UCSD-AML1 (cell line): ENCODE data around the gene LRRC61.

Source experiments
- DNase-seq: peaks from one replicate; lab custom pipeline; 2025; ENCODE audit not compliant: unreplicated experiment; lab: John Stamatoyannopoulos, UW

LRRC61 gene

GRCh38 chr7:150329331-150330120 lies 6.4 kb downstream of the LRRC61 start:
- no peak for DNase-seq

DNA sequence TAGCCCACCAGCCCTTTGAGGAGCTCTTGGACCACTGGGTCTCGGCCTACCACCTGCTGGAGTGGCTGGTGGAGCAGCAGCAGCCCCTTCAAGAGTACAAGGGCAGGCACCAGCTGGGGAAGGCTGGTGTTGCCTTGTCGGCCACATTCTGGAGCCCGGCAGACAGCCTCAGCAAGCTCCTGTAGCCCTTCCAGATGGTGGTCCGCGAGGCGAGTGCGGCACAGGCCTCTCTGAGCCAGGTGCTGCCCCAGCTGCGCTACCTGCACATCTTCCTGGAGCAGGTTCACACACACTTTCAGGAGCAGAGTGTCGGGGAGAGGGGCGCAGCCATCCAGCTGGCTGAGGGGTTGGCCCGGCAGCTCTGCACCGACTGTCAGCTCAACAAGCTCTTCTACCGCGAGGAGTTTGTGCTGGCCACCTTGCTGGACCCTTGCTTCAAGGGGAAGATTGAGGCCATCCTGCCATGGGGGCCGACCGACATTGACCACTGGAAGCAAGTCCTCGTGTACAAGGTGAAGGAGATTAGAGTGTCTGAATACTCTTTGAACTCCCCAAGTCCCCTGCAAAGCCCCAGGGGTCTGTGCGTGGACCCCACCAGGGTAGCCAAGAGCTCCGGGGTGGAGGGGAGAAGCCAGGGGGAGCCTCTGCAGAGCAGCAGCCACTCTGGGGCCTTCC lies 7.2 kb downstream of the LRRC61 start:
- no peak for DNase-seq

DNA sequence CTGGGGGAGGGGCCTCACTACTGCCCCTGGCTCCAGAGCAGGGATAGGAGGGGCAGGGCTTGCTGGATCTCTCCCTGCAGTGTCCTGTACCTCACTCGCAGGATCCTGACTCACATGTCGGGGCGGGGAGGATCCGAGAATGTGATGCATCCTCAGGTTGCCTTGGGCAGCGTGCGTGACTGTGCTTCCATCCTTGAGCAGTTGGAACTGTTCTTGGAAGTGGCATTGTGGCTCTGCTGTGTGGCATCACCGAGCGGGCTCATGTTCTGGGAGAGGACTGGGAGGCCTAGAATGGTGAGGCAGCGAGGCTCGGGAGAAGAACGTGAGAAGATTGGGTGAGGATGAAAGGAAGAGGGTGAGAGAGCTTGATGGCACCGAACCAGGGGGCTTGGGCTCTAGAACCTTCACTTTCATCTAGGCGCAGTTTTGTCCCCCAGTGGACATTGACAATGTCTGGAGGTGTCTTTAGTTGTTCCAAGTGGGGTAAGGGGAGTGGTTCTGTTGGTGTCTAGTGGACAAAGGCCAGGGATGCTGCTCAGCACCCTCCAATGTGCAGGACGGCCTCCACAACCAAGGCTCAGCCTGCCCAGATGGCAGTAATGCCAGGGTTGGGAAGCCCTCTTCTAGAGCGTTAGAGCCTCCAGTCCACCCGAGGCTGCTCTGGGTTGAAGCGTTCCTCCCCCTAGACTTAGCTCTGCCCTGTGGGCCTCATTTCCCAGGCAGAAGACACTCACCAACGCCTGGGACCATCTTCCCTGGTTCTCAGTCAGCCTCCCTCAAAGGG lies 9.9 kb downstream of the LRRC61 start:
- no peak for DNase-seq

DNA sequence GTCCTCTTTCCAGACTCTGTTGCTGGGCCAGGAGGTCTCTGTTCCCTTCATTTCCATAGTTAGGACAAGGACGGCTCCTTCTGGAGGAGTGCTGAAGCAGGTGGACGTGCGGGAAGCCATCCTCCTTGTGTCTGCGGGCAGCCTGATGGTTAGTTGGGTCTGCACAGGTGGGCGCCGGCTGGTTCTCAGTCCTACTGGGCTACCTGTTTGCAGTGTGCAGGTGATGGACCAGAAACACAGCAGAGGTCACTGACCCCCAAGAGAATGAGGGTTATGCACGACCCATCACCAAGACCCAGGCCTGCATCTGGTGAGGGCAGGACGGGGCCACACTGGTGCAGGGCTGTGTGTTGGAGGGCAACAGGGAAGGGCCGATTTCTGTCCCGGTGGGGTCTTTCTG lies 10.5 kb downstream of the LRRC61 start:
- no peak for DNase-seq

GRCh38 chr7:150334108-150334507 lies 11.0 kb downstream of the LRRC61 start:
- no peak for DNase-seq

DNA sequence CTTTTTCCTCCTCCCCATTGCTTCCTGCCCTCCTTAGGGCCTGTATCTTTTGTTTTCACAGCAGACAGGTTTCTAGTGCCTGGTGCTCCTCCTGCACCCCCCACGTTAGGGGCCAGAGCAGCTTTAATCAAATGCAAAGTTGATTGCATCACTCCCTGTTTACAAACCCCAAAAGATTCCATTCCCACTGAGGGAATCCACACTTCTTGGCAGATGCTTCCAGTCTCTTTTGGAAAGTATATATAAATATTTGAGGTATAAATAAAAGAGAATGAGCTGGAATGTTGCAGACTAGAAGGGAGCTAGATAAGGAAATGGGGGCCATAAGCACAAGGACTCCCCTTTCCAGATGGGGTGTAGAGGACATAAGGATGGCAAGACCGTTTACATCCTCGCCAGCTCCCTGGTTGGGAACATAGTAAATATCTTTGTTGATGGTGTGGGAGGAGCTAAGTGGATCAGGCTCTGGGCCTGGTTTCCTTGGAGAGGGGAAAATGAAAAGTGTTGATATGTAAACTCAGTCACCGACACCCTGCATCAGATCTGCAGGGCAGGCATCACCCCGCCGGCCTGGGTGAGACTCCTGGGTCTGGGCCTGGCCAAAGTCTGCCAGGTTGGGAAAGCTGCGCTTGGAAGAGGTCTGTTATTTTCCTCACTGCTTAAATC lies 12.1 kb downstream of the LRRC61 start:
- DNase-seq, result no peak

DNA sequence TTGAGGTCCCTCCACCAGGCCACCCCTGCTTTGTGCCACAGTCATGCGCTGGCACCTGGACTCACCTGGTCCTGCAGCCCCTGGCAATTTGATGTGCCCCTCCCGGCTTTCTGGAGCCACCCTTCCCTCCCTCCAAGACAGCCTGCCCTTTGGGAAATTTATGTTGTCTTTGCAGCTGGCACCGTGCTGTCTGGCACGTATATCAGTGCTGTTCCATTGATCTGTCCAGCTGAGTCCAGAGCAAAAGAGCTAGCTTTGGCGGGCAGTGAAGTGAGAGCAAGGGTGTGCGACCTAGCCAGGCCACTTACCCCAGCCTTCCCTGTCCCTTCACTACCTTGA lies 12.6 kb downstream of the LRRC61 start:
- DNase-seq, result no peak

- DNase-seq, result no peak
Measured at GRCh38 chr7:150336746-150337145, 13.6 kb downstream of the LRRC61 start.

GRCh38 chr7:150337179-150337578 lies 14.0 kb downstream of the LRRC61 start:
- DNase-seq, result no peak

DNA sequence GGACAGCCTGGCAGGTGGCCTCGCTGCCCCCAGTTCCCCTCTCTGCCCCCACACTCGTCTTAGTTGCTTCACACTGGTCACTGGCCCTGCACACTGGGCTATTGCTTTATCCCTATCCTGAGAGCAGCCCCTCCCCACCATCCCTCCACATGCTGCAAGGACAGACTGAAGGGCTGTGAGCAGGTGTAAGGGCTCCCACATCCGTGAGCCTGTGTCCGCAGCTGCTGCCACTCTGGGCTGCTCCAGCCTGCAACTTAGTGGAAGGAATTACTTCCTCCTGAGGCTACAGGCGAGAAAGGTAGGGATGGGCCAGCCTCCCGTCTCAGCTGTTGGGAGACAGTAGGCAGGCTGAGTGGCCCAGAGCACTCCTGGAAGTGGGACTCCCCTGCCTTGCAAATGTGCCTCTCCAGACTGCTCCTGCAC lies 14.5 kb downstream of the LRRC61 start:
- DNase-seq, result no peak

DNA sequence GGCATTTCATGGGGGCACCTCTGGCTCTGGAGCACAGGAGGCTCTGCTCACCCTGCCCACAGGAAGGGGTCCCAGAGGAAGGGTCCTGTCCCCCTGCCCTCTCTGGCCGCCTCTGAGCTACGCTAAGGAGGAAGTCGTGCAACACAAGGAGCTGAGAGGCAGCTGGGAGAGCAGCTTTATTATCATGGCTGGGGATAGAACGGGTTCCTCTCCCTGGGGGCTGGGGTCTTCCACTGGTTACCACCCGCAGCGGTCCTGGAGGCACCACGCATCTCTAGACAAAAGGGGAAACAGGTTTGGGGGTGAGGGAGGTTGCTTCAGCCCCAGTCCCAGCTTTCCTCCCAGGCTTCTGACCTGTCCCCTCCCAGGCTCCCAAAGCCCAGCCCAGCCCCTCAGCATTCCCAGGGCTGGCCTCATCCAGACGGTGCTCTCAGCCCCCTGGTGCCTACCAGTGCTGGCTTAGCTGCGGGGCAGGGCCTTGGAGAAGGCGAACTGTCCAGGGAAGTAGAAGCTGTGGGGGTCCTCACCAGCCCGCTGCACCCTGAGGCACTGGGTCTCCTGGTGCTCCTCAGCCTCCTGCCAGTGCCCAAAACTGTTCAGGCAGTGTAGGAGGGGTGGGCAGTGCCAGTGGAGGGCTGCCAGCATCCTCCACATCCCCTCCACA lies 15.1 kb downstream of the LRRC61 start:
- DNase-seq, result no peak

DNA sequence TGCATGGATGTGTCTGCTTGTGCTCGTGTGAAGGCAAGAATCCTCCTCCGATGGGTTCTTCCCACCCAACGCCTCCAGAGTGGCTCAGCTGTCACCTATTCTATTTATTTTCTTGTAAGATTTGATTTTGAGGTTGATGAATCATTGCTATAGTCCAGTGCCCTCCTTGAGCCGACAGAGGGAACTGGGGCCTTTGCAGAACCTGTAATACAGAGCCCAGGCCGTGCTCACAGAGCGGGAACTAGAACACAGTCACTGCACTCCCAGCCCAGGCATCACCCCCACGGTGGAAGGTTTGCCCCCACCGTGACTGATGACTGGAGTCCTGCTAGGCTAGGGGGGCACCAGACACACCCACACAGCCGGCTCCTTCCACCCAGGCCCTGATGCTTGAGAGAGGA lies 16.3 kb downstream of the LRRC61 start:
- no peak for DNase-seq

- DNase-seq, result no peak
Measured at GRCh38 chr7:150340024-150340749, 17.0 kb downstream of the LRRC61 start.

GRCh38 chr7:150340875-150341262 lies 17.7 kb downstream of the LRRC61 start:
- DNase-seq, result no peak

DNA sequence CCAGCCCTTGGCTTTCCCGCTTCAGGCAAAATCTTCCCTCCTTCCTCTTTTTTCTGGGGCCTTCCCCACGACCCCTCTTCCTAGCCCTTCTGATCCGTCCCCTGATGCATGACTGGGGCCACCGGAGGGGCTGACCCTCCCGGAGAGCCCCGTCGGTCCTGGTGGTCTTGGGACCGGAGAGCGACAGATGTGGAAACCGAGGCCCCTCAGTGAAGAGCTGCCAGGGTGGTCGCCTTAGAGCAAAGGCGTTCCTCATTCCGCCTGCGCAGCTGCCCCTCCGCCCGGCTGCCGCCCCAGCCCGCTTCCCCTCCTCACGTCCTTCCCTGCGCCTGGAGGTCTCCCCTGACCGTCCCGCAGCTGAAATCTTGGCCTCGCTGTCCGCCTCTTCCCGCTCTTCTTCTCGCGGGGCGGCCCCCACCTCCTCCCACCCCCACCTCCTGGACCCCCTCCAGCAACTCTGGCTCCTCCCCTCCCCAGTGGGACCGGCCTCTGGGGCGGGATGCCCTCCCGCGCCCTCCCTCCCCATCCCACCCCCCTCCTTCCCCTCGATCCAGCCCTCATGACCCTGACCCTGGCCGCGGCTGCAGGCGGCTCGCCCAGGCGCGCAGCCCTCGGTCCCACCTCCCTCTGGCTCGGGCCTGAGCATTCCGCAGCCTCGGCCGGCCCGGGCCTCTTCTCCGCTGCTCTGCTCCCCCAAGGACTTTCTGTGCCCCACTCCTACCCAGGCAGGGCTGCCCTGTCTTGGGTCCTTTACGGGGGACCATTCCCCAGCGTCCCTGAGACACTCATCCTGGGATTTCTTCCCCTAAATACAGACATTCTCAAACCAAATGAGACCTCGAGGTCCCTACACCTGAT lies 18.3 kb downstream of the LRRC61 start, which contains the start of gene RARRES2:
Gene RARRES2, minus strand, starts transcription at position 367 of the 858 bp plus-strand sequence. CDS start 1,020 bp downstream, outside the sequence.
- DNase-seq, result no peak

GRCh38 chr7:150342121-150342408 lies 18.9 kb downstream of the LRRC61 start:
- DNase-seq, result no peak

DNA sequence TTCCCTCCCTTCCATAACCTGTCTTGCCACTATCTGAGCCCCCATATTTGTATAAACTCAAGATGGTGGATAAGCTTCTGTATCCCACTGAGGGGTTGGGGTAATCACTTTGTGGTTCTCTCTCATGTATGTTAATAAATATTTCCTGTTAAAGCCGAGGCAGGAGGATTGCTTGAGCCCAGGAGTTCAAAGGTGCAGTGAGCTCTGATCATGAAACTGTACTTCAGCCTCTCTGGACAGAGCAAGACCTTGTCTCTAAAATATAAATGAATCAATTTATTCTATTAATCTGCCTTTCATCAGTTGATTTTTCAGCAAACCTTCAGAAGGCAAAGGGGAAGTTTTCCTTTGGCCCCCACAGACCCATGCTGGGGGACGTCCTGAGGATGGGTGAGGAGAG lies 20.1 kb downstream of the LRRC61 start:
- no peak for DNase-seq

DNA sequence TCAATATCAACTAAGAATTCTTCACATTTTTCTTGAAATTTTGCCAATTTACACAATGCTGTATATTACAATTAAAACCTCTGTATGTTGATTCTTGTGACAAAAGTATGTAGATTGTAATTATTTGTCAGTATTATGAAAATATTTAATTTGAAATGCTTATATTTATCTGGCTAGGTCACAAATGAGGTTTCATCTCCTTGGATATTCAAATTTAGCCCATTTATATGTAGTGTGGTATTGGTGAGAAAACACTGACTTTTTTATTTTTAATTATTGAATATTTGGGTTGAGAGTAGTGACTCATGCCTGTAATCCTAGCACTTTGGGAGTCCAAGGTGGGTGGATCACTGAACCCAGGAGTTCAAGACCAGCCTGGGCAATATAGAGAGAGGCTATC lies 21.1 kb downstream of the LRRC61 start:
- DNase-seq, result no peak

DNA sequence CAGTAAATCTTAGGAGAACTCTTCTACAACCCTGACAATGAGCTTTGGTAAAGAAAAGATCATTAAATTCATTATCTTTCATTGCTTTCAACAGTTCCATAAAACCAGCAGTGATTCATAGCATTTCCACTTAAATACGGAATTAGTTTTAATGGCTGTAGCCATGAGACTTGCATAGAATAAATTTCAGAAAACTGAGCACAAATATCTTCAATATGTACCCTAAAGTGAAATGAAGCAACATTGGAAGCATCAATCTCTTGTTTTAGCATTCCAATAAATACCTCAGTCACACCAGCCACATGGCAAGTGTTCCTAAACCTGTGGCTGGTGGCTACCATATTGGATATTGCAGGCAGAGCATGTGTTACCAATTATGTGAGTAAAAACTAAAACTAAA lies 21.9 kb downstream of the LRRC61 start:
- no peak for DNase-seq
